Adrenal gland (tissue), 12 donors: ENCODE results near the gene MRPL38. TPM values are rescaled to one million over a fixed set of nuclear protein-coding genes. Genes with fewer than 3 reads are reported as not detected.

Source experiments
- DNase-seq, 7 donors: peaks; one replicate each; pipeline ENCODE4 v3.0.0-alpha.2; 2019 to 2020
- H3K27ac ChIP-seq, 5 donors: fragments of 200-600 bp; sonication (generic) in 4 of 5; 1 replicate in 3 of 5; 2 replicates in 2 of 5; pipeline versions ENCODE4 v1.5.1 to v1.8.0; 2016 to 2020; ENCODE audit warnings: mild to moderate bottlenecking in 1 of 5
- H3K27me3 ChIP-seq: fragments of 200-600 bp; 2 replicates; pipeline ENCODE4 v1.8.0; 2021
- H3K36me3 ChIP-seq, 2 donors: fragments of 200-600 bp; replicated peaks in 1 of 2; 1 replicate in 1 of 2; 2 replicates in 1 of 2; pipeline versions ENCODE4 v1.5.1 to v1.8.0; 2018 to 2022
- H3K4me1 ChIP-seq, 2 donors: fragments of 200-600 bp; replicated peaks in 1 of 2; 1 replicate in 1 of 2; 2 replicates in 1 of 2; pipeline versions ENCODE4 v1.5.1 to v1.8.0; 2018 to 2021
- H3K4me3 ChIP-seq, 4 donors: fragments of 200-600 bp; sonication (generic) in 3 of 4; one replicate each; pipeline ENCODE4 v1.5.1; 2016 to 2018
- H3K9me3 ChIP-seq, 3 donors: fragments of 200-600 bp; sonication (generic) in 1 of 3; replicated peaks in 1 of 3; 1 replicate in 2 of 3; 2 replicates in 1 of 3; pipeline versions ENCODE4 v1.5.1 to v1.8.0; 2016 to 2021
- CTCF ChIP-seq, 6 experiments: fragments of 450-650 bp in 4 of 6; fragments of 200-600 bp in 2 of 6; sonication (generic) in 1 of 6; IDR thresholded peaks; 1 replicate in 5 of 6; 2 replicates in 1 of 6; pipeline versions ENCODE4 v1.5.1 to v1.8.0; 2016 to 2021; ENCODE audit warnings: antibody characterized with exemption in 6 of 6, mild to moderate bottlenecking in 2 of 6, moderate library complexity in 1 of 6
- POLR2A ChIP-seq, 2 donors: fragments of 450-650 bp; IDR thresholded peaks; one replicate each; pipeline ENCODE4 v1.6.1; 2017; ENCODE audit warnings: antibody characterized with exemption in 2 of 2, mild to moderate bottlenecking in 2 of 2, moderate library complexity in 1 of 2
- WGBS, 4 donors: extraction: QIAGEN DNeasy Blood & Tissue Kit in 2 of 4; methylation state at CpG; one replicate each; pipeline versions ENCODE4 v1.1.5 to v1.1.7; 2013 to 2017; 5-methylcytosine and 5-hydroxymethylcytosine counted together
- intact Hi-C, 2 donors: fragments of 100-400 bp; cut with DNase I; formaldehyde crosslinking; loops; one replicate each; pipeline versions ENCODE4 v1.14.1 to v1.15.0; 2022 to 2023
- polyA plus RNA-seq, 3 donors: library from polyadenylated mRNA; stranded (reverse); fragments of 200-250 nt in 2 of 3; fragments of 350-450 nt in 1 of 3; fragmentation: Illumina TruSeq in 1 of 3; extraction: RNeasy Lipid Tissue Mini Kit (QIAGEN cat#74804) in 1 of 3; gene quantifications; one replicate each; pipeline ENCODE4 v1.2.3, GENCODE V29; 2013 to 2014
- total RNA-seq, 9 donors: library from RNA; depleted of rRNA in 4 of 9; stranded (reverse); fragments of >200 nt in 4 of 9; fragments of 120-200 nt in 1 of 9; fragmentation: NEBNext Ultra II Directional in 1 of 9; extraction: Animal tissue kit (Norgen Biotek cat#: 25700) in 1 of 9; gene quantifications; one replicate each; pipeline versions ENCODE4 v1.1.0 to v1.2.4, GENCODE V29; 2013 to 2023
- donor health status: healthy with polysubstance abuse.
- donor health status: Bipolar disorder and iron deficiency.
- donor health status: DM: yes; HTN: yes; CAD: no.
- donor health status: DM: no; HTN: no; CAD: no.
- donor health status: DM: no; HTN: no; CAD: no.
- donor health status: DM: yes; HTN: yes; CAD: no.

Gene MRPL38
- total and polyA plus RNA-seq, 12 donors = 36.7 to 214 (median 82.7) TPM

- Histone ChIP-seq H3K27me3 (no peaks in the 10 kb centered on the region), H3K36me3 (no peaks in the 10 kb centered on the region), H3K4me1 (no peaks in the 10 kb centered on the region), H3K9me3 (no peaks in the 10 kb centered on the region), H3K4me3 (no peak overlapping the region), H3K27ac (no peak overlapping the region)
- intact Hi-C loops = no loop called here
- DNase-seq = no peak
- WGBS, 4 donors = 84 to 96% (median 86%) methylated on average over 4 to 11 of the region's 11 CpGs
- TF ChIP-seq POLR2A (IDR thresholded peaks at IDR 0.05) (no peak), CTCF (IDR thresholded peaks at IDR 0.05) (no peak)
Measured at GRCh38 chr17:75920045-75920560, 15.4 kb upstream of the MRPL38 start.

- Histone ChIP-seq H3K4me3 (no peak overlapping the region), H3K4me1 (no peaks in the 10 kb centered on the region), H3K27me3 (no peaks in the 10 kb centered on the region), H3K36me3 (no peaks in the 10 kb centered on the region), H3K27ac (no peak overlapping the region), H3K9me3 (no peaks in the 10 kb centered on the region)
- no peak for TF ChIP-seq CTCF (IDR thresholded peaks at IDR 0.05)
- TF ChIP-seq POLR2A (IDR thresholded peaks at IDR 0.05) = no peak
- DNase-seq = no peak
- intact Hi-C loops = no loop called here
- WGBS, 4 donors = 96 to 98% (median 97%) methylated on average over 20 to 22 of the region's 22 CpGs
Measured at GRCh38 chr17:75919611-75920010, 14.9 kb upstream of the MRPL38 start.

GRCh38 chr17:75917917-75918445, 13.3 kb upstream of the MRPL38 start:
- H3K27ac ChIP-seq = no peak overlapping the region
- 93 to 99% (median 96%) methylated on average over 21 to 31 of the region's 31 CpGs for WGBS, 4 donors
- H3K27me3 ChIP-seq = no peaks in the 10 kb centered on the region
- no peak for DNase-seq
- TF ChIP-seq POLR2A (IDR thresholded peaks at IDR 0.05) (no peak), CTCF (IDR thresholded peaks at IDR 0.05) (no peak)
- intact Hi-C loops = no loop called here
- H3K9me3 ChIP-seq = no peaks in the 10 kb centered on the region
- H3K4me1 ChIP-seq = no peaks in the 10 kb centered on the region
- H3K4me3 ChIP-seq = no peak overlapping the region
- peaks cover 0 to 4% of the 10 kb centered on the region in 2 donors for H3K36me3 ChIP-seq

GRCh38 chr17:75917141-75917916, 12.6 kb upstream of the MRPL38 start:
- 88 to 94% (median 90%) methylated on average over 17 to 23 of the region's 23 CpGs for WGBS, 4 donors
- Histone ChIP-seq H3K9me3 (no peaks in the 10 kb centered on the region), H3K27ac (no peak overlapping the region), H3K4me1 (no peaks in the 10 kb centered on the region), H3K36me3 (peaks cover 0 to 4% of the 10 kb centered on the region in 2 donors), H3K27me3 (no peaks in the 10 kb centered on the region), H3K4me3 (no peak overlapping the region)
- TF ChIP-seq POLR2A (IDR thresholded peaks at IDR 0.05) (no peak), CTCF (IDR thresholded peaks at IDR 0.05) (no peak)
- no peak for DNase-seq
- intact Hi-C loops = no loop called here
